Heart right ventricle (tissue), 16 donors: ENCODE data around the gene ZMIZ1. TPM values are rescaled to one million over a fixed set of nuclear protein-coding genes. Genes with fewer than 3 reads are reported as not detected.
A peak's percentile ranks its signal among the peaks of the same experiment; 100 is the strongest.

Experiments used
- ATAC-seq, 8 donors: fragments of 200-7000 bp; cut with Tn5 transposase; one replicate each; pipeline ENCODE4 v1.9.1; 2020; ENCODE audit warnings: mild to moderate bottlenecking in 8 of 8, moderate library complexity in 8 of 8, moderate number of reproducible peaks in 1 of 8
- DNase-seq, 2 donors: peaks; one replicate each; pipeline ENCODE4 v3.0.0-alpha.2; 2020
- H3K27ac ChIP-seq, 10 donors: fragments of 200-600 bp; sonication (generic) in 2 of 10; one replicate each; pipeline versions ENCODE4 v1.5.0 to v1.8.0; 2020 to 2022; ENCODE audit warnings: mild to moderate bottlenecking in 3 of 10
- H3K27me3 ChIP-seq, 7 donors: fragments of 200-600 bp; one replicate each; pipeline ENCODE4 v1.8.0; 2021 to 2022; ENCODE audit warnings: mild to moderate bottlenecking in 2 of 7
- H3K36me3 ChIP-seq, 9 donors: fragments of 200-600 bp; sonication (generic) in 1 of 9; one replicate each; pipeline versions ENCODE4 v1.5.0 to v1.8.0; 2020 to 2022; ENCODE audit warnings: mild to moderate bottlenecking in 2 of 9
- H3K4me1 ChIP-seq, 9 donors: fragments of 200-600 bp; sonication (generic) in 1 of 9; one replicate each; pipeline versions ENCODE4 v1.5.0 to v1.8.0; 2020 to 2022; ENCODE audit warnings: mild to moderate bottlenecking in 4 of 9
- H3K4me3 ChIP-seq, 10 donors: fragments of 200-600 bp; sonication (generic) in 2 of 10; one replicate each; pipeline versions ENCODE4 v1.5.0 to v1.8.0; 2020 to 2022; ENCODE audit warnings: mild to moderate bottlenecking in 7 of 10, moderate library complexity in 2 of 10
- H3K9me3 ChIP-seq, 11 donors: fragments of 200-600 bp in 10 of 11; sonication (generic) in 2 of 11; one replicate each; pipeline versions ENCODE4 v1.5.0 to v1.8.0; 2013 to 2022; ENCODE audit warnings: mild to moderate bottlenecking in 2 of 11, control low read depth in 1 of 11, moderate library complexity in 1 of 11
- CTCF ChIP-seq, 9 donors: fragments of 200-600 bp; sonication (generic) in 2 of 9; IDR thresholded peaks; one replicate each; pipeline versions ENCODE4 v1.5.0 to v1.8.0; 2021 to 2022; ENCODE audit warnings: antibody characterized with exemption in 9 of 9, mild to moderate bottlenecking in 5 of 9, moderate library complexity in 1 of 9
- WGBS, 2 donors: extraction: QIAGEN DNeasy Blood & Tissue Kit; methylation state at CpG; one replicate each; pipeline ENCODE4 v1.1.7; 2013; ENCODE audit warnings: inconsistent platforms in 1 of 2; 5-methylcytosine and 5-hydroxymethylcytosine counted together
- intact Hi-C, 10 donors: fragments of 100-400 bp; cut with DNase I; formaldehyde crosslinking; loops; one replicate each; pipeline versions ENCODE4 v1.11.1 to v1.14.2; 2022
- polyA plus RNA-seq, 2 donors: library from polyadenylated mRNA; stranded (reverse); fragments of 200-250 nt; gene quantifications; one replicate each; pipeline ENCODE4 v1.2.3, GENCODE V29; 2013
- total RNA-seq, 10 donors: library from RNA; stranded (reverse); fragmentation: NEBNext Ultra II Directional in 3 of 10; extraction: Animal tissue kit (Norgen Biotek cat#: 25700) in 3 of 10; gene quantifications; one replicate each; pipeline versions ENCODE4 v1.2.1 to v1.2.4, GENCODE V29; 2021 to 2023
- donor health status: Arrhythmogenic right ventricular cardiomyopathy.
- donor health status: ischemic (EF 13 %, LVEDD 7.1; RV severe dilation, severe dysfunction).
- donor health status: healthy with polysubstance abuse.
- donor health status: DM: no; HTN: yes; CAD: no.
- donor health status: DM: no; HTN: no; CAD: no.
- donor health status: ischemic (EF 25% LVEDD 6.9; RV normal size, moderate dysfunction).
- donor health status: ischemic (EF 25% LVEDD 5.7; RV mildly dilated, moderate dysfunction).
- donor health status: healthy.
- donor health status: DM: yes; HTN: yes; CAD: no.
- donor health status: Ischemic cardiomyopathy.
- donor health status: ischemic (EF 35%, LVEDD 5.7; RV mildly dilated, moderate dysfunction).
- donor health status: nonischemic (EF 11% LVEDD 7.7; RV severe dilation, severe dysfunction).
- donor health status: DM: yes; HTN: yes; CAD: no.
- donor health status: PGD.
- donor health status: ischemic (EF 29% LVEDD 5.4; RV normal size, mild dysfunction).
- donor health status: nonischemic (EF 23%, LVEDD 6.1; RV moderate dilation, normal function).

The ZMIZ1 gene
- total and polyA plus RNA-seq, 12 donors: 24.2 to 61.5 (median 49.8) TPM

- 86 to 88% methylated on average over 10 of the region's 10 CpGs for WGBS, 2 donors
- no peak for TF ChIP-seq CTCF (IDR thresholded peaks at IDR 0.05)
- Histone ChIP-seq H3K4me1 (peaks cover 0 to 48% (median 0%) of the 10 kb centered on the region in 9 donors), H3K27ac (peak overlapping the region in 1 of 10 donors; percentile 78), H3K4me3 (no peak overlapping the region), H3K27me3 (no peaks in the 10 kb centered on the region), H3K36me3 (no peaks in the 10 kb centered on the region), H3K9me3 (peaks cover 0 to 1% (median 0%) of the 10 kb centered on the region in 11 donors)
- intact Hi-C loops: no loop called here
- DNase-seq (no peak), ATAC-seq (no peak)
Observed at GRCh38 chr10:79324032-79324695, 255.4 kb downstream of the ZMIZ1 start.

DNA sequence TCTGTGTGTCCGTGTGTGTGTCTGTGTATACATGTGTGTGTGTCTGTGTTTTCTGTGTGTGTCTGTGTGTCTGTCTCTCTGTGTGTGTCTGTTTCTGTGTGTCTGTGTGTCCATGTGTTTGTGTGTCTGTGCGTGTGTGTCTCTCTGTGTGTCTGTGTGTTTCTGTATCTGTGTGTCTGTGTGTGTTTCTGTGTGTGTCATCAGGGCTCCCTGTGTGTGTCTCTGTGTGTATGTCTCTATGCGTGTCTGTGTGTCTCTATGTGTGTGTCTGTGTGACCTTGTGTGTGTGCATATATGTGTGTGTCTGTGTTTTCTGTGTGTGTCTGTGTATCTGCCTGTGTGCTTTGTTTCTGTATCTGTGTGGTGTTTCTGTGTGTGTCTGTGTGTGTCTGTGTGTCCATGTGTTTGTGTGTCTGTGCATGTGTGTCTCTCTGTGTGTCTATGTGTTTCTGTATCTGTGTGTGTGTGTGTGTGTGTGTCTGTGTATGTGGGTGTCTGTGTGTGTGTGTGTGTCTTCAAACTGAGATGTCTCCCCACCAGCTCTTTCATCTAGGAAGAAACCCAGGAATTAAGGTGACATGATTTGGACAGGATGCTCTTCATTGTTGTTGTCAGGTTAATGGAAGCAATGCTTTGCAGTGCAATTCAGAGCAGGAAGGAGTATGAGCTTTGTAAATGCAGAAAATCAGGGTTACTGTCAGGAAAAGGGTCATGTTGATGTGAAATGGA is 257.8 kb downstream of the ZMIZ1 start:
- no peak for TF ChIP-seq CTCF (IDR thresholded peaks at IDR 0.05)
- Histone ChIP-seq H3K4me3 (no peak overlapping the region), H3K27me3 (no peaks in the 10 kb centered on the region), H3K4me1 (peaks cover 0 to 29% (median 0%) of the 10 kb centered on the region in 9 donors), H3K9me3 (no peaks in the 10 kb centered on the region), H3K27ac (no peak overlapping the region), H3K36me3 (no peaks in the 10 kb centered on the region)
- intact Hi-C loops: no loop called here
- no peak for ATAC-seq
- 93 to 94% methylated on average over 3 of the region's 3 CpGs for WGBS, 2 donors
- no peak for DNase-seq

- no peak overlapping the region for H3K27ac ChIP-seq
- no peaks in the 10 kb centered on the region for H3K9me3 ChIP-seq
- intact Hi-C loops: no loop called here
- no peak for DNase-seq
- ATAC-seq: no peak
- H3K4me1 ChIP-seq: peaks cover 0 to 29% (median 0%) of the 10 kb centered on the region in 9 donors
- TF ChIP-seq CTCF (IDR thresholded peaks at IDR 0.05): no peak
- H3K4me3 ChIP-seq: no peak overlapping the region
- WGBS, 2 donors: 94 to 95% methylated on average over 8 of the region's 8 CpGs
- no peaks in the 10 kb centered on the region for H3K36me3 ChIP-seq
- no peaks in the 10 kb centered on the region for H3K27me3 ChIP-seq
Observed at GRCh38 chr10:79327090-79327457, 258.3 kb downstream of the ZMIZ1 start.

GRCh38 chr10:79328147-79328701 is 259.5 kb downstream of the ZMIZ1 start:
- ATAC-seq (no peak), DNase-seq (no peak)
- Histone ChIP-seq H3K4me1 (peaks cover 0 to 19% (median 0%) of the 10 kb centered on the region in 9 donors), H3K36me3 (no peaks in the 10 kb centered on the region), H3K4me3 (no peak overlapping the region), H3K9me3 (peaks cover 0 to 4% (median 0%) of the 10 kb centered on the region in 11 donors), H3K27me3 (no peaks in the 10 kb centered on the region), H3K27ac (no peak overlapping the region)
- TF ChIP-seq CTCF (IDR thresholded peaks at IDR 0.05): no peak
- 87 to 95% methylated on average over 6 of the region's 6 CpGs for WGBS, 2 donors
- intact Hi-C loops: no loop called here
